Cardiac muscle cell (in vitro differentiated cells and primary cell): Measurements from ENCODE around the gene MAD1L1. TPM values are rescaled to one million over a fixed set of nuclear protein-coding genes. Genes with fewer than 3 reads are reported as not detected.

Experiments used
- DNase-seq, 2 donors: peaks; one replicate each; pipeline versions ENCODE4 v3.0.0 to v3.0.0-alpha.2; 2010 to 2017; ENCODE audit warnings: low read depth in 1 of 2, low spot score in 1 of 2
- H3K27ac ChIP-seq: fragments of 200-600 bp; sonication (generic); 2 replicates; pipeline ENCODE4 v1.5.1; 2016
- H3K27me3 ChIP-seq: fragments of 200-600 bp; sonication (generic); 2 replicates; pipeline ENCODE4 v1.6.0; 2016; ENCODE audit warnings: control low read depth
- H3K36me3 ChIP-seq: fragments of 200-600 bp; sonication (generic); 2 replicates; pipeline ENCODE4 v1.5.1; 2016; ENCODE audit warnings: control low read depth
- H3K4me1 ChIP-seq: fragments of 200-600 bp; sonication (generic); 2 replicates; pipeline ENCODE4 v1.8.1; 2017; ENCODE audit warnings: low read depth, mild to moderate bottlenecking, mixed run types
- H3K4me3 ChIP-seq: fragments of 200-600 bp; sonication (generic); 2 replicates; pipeline ENCODE4 v1.5.1; 2016; ENCODE audit warnings: mild to moderate bottlenecking
- H3K9me3 ChIP-seq: fragments of 200-600 bp; sonication (generic); 2 replicates; pipeline ENCODE4 v1.5.1; 2017; ENCODE audit warnings: low read depth, mild to moderate bottlenecking, control low read depth
- CTCF ChIP-seq: IDR thresholded peaks from 2 replicates; pipeline ENCODE4 v1.5.1; 2012; ENCODE audit warnings: low read depth, mild to moderate bottlenecking, low read length
- polyA plus RNA-seq: library from polyadenylated mRNA; unstranded; fragments of >200 nt; fragmentation: Nextera tagmentation; extraction: Ambion mirVana; gene quantifications from 2 replicates; pipeline ENCODE4 v1.2.1, GENCODE V29; 2016
- total RNA-seq: library from RNA; depleted of rRNA; stranded (reverse); fragments of >200 nt; gene quantifications from 2 replicates; pipeline ENCODE4 v1.2.3, GENCODE V29; 2016

The MAD1L1 gene
- total and polyA plus RNA-seq, 2 experiments from 2014 or later, result 38.3 to 56.2 TPM

- Histone ChIP-seq H3K27ac (no peak overlapping the region), H3K36me3 (no peaks in the 10 kb centered on the region), H3K9me3 (no peaks in the 10 kb centered on the region), H3K27me3 (no peaks in the 10 kb centered on the region), H3K4me1 (no peaks in the 10 kb centered on the region), H3K4me3 (no peak overlapping the region)
- TF ChIP-seq CTCF, result no peak
- DNase-seq, result no peak
Observed at GRCh38 chr7:1894906-1895663, 337.7 kb downstream of the MAD1L1 start.

- no peaks in the 10 kb centered on the region for H3K4me1 ChIP-seq
- no peaks in the 10 kb centered on the region for H3K9me3 ChIP-seq
- no peaks in the 10 kb centered on the region for H3K36me3 ChIP-seq
- H3K27me3 ChIP-seq, result no peaks in the 10 kb centered on the region
- no peak for TF ChIP-seq CTCF
- DNase-seq, result no peak
- H3K27ac ChIP-seq, result no peak overlapping the region
- H3K4me3 ChIP-seq, result no peak overlapping the region
Observed at GRCh38 chr7:1894313-1894900, 338.3 kb downstream of the MAD1L1 start.

- H3K36me3 ChIP-seq, result no peaks in the 10 kb centered on the region
- H3K9me3 ChIP-seq, result no peaks in the 10 kb centered on the region
- DNase-seq, result no peak
- no peak overlapping the region for H3K4me3 ChIP-seq
- H3K4me1 ChIP-seq, result no peaks in the 10 kb centered on the region
- H3K27ac ChIP-seq, result no peak overlapping the region
- H3K27me3 ChIP-seq, result no peaks in the 10 kb centered on the region
- TF ChIP-seq CTCF, result no peak
Observed at GRCh38 chr7:1893451-1893850, 339.3 kb downstream of the MAD1L1 start.

GRCh38 chr7:1893036-1893435 lies 339.7 kb downstream of the MAD1L1 start:
- H3K27me3 ChIP-seq, result no peaks in the 10 kb centered on the region
- H3K9me3 ChIP-seq, result no peaks in the 10 kb centered on the region
- H3K4me1 ChIP-seq, result no peaks in the 10 kb centered on the region
- no peak for TF ChIP-seq CTCF
- no peak overlapping the region for H3K4me3 ChIP-seq
- no peaks in the 10 kb centered on the region for H3K36me3 ChIP-seq
- H3K27ac ChIP-seq, result no peak overlapping the region
- DNase-seq, result no peak

- no peak overlapping the region for H3K27ac ChIP-seq
- H3K36me3 ChIP-seq, result no peaks in the 10 kb centered on the region
- H3K27me3 ChIP-seq, result no peaks in the 10 kb centered on the region
- no peak for TF ChIP-seq CTCF
- no peaks in the 10 kb centered on the region for H3K9me3 ChIP-seq
- no peaks in the 10 kb centered on the region for H3K4me1 ChIP-seq
- DNase-seq, result no peak
- no peak overlapping the region for H3K4me3 ChIP-seq
Observed at GRCh38 chr7:1892011-1892965, 340.5 kb downstream of the MAD1L1 start.
